Measurements from ENCODE around the gene PPM1G. TPM values are rescaled to one million over a fixed set of nuclear protein-coding genes. Genes with fewer than 3 reads are reported as not detected.
"Not testable (repeated sequence)": the region's sequence is repeated elsewhere in the genome, so short reads cannot be mapped to it uniquely, and the experiment has no call there.

The PPM1G gene
- total RNA-seq, 1 experiment from 2014 or later: 140 TPM

GRCh38 chr2:27427863-27428212, 18.4 kb upstream of the PPM1G start (continued):
- TF ChIP-seq, protein P1, sequence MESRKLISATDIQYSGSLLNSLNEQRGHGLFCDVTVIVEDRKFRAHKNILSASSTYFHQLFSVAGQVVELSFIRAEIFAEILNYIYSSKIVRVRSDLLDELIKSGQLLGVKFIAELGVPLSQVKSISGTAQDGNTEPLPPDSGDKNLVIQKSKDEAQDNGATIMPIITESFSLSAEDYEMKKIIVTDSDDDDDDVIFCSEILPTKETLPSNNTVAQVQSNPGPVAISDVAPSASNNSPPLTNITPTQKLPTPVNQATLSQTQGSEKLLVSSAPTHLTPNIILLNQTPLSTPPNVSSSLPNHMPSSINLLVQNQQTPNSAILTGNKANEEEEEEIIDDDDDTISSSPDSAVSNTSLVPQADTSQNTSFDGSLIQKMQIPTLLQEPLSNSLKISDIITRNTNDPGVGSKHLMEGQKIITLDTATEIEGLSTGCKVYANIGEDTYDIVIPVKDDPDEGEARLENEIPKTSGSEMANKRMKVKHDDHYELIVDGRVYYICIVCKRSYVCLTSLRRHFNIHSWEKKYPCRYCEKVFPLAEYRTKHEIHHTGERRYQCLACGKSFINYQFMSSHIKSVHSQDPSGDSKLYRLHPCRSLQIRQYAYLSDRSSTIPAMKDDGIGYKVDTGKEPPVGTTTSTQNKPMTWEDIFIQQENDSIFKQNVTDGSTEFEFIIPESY (IDR thresholded peaks at IDR 0.05; ENCODE audit: extremely low read depth, insufficient replicate concordance, low read length): no peak

- H3K4me3 ChIP-seq (replicated peaks in 1 of 2; ENCODE audit: low read depth in 1 of 2, low read length in 2 of 2); H2AFZ ChIP-seq (ENCODE audit: low read depth, low read length, poor library complexity, severe bottlenecking); H3K9me3 ChIP-seq (ENCODE audit: control insufficient read depth in 1 of 2, insufficient read depth in 1 of 2, low read depth in 1 of 2, low read length in 2 of 2); H3K9ac ChIP-seq (ENCODE audit: low read length); H3K27me3 ChIP-seq (ENCODE audit: insufficient read depth, low read length); H3K9me2 ChIP-seq (ENCODE audit: insufficient read depth); H4K20me1 ChIP-seq (ENCODE audit: insufficient read depth); H3K27ac ChIP-seq (ENCODE audit: low read depth, low read length); BruUV-seq (replicated peaks); RAD21 ChIA-PET (ENCODE audit: low non-redundant PET in 1 of 2, low total read pairs in 2 of 2, uncharacterized antibody in 2 of 2, unreplicated experiment in 2 of 2); H3K36me3 ChIP-seq (ENCODE audit: control insufficient read depth in 1 of 2, insufficient read depth in 2 of 2, low read length in 2 of 2); H3K4me2 ChIP-seq (ENCODE audit: low read length); POLR2A ChIA-PET; ATAC-seq; DNase-seq (ENCODE audit: low read depth, low spot score); CTCF ChIA-PET: not testable (repeated sequence)
- peaks cover 12 to 21% of the 10 kb centered on the region in 2 experiments for H3K4me1 ChIP-seq (ENCODE audit: control insufficient read depth in 1 of 2, insufficient read depth in 2 of 2, low read length in 2 of 2)
- intact Hi-C loops (cut with micrococcal nuclease): loop anchor here (10.0 kb wide), 1 partner anchor 160 kb away; the partner anchor contains the start of gene ZNF512
- peaks cover 10% of the 10 kb centered on the region for H3K79me2 ChIP-seq (ENCODE audit: insufficient read depth, low read length)
These were observed 15.6 kb upstream of the PPM1G start for GRCh38 chr2:27425039-27425438.

DNA sequence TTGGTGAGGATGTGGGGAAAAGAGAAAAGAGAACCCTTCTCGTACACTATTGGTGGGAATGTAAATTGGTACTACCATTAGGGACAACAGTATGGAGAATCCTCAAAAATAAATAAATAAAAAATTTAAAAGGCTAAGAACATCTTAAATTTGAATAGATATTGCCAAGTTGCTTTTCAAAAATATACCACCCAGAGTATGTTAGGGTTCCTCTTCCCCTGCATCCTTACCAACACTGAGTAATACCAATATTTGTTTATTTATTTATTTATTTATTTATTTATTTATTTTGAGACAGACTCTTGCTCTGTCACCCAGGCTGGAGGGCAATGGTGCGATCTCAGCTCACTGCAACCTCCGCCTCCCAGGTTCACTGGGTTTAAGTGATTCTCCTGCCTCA, 13.6 kb upstream of the PPM1G start:
- ChIA-PET RAD21 (ENCODE audit: low non-redundant PET in 1 of 2, low total read pairs in 2 of 2, uncharacterized antibody in 2 of 2, unreplicated experiment in 2 of 2) (no interaction called here), POLR2A (no interaction called here), CTCF (no interaction called here)
- no peak overlapping the region for H3K4me2 ChIP-seq (ENCODE audit: low read length)
- H3K27ac ChIP-seq (ENCODE audit: low read depth, low read length): no peak overlapping the region
- intact Hi-C loops (cut with micrococcal nuclease): loop anchor here (10.0 kb wide), 1 partner anchor 162 kb away; the partner anchor contains the start of gene ZNF512
- no peak for ATAC-seq
- H4K20me1 ChIP-seq (ENCODE audit: insufficient read depth): no peaks in the 10 kb centered on the region
- H3K9me2 ChIP-seq (ENCODE audit: insufficient read depth): no peaks in the 10 kb centered on the region
- no peak overlapping the region for H3K4me3 ChIP-seq (replicated peaks in 1 of 2; ENCODE audit: low read depth in 1 of 2, low read length in 2 of 2)
- no peaks in the 10 kb centered on the region for H3K36me3 ChIP-seq (ENCODE audit: control insufficient read depth in 1 of 2, insufficient read depth in 2 of 2, low read length in 2 of 2)
- TF ChIP-seq CEBPB (IDR thresholded peaks at IDR 0.05; ENCODE audit: low read depth): no peak
- TF ChIP-seq, protein P2, sequence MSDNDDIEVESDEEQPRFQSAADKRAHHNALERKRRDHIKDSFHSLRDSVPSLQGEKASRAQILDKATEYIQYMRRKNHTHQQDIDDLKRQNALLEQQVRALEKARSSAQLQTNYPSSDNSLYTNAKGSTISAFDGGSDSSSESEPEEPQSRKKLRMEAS (IDR thresholded peaks at IDR 0.05): no peak
- TF ChIP-seq EZH2phosphoT487 (IDR thresholded peaks at IDR 0.05; ENCODE audit: borderline replicate concordance): no peak
- no peak for TF ChIP-seq FOSL1 (IDR thresholded peaks at IDR 0.05; ENCODE audit: low read depth)
- TF ChIP-seq, protein P3, sequence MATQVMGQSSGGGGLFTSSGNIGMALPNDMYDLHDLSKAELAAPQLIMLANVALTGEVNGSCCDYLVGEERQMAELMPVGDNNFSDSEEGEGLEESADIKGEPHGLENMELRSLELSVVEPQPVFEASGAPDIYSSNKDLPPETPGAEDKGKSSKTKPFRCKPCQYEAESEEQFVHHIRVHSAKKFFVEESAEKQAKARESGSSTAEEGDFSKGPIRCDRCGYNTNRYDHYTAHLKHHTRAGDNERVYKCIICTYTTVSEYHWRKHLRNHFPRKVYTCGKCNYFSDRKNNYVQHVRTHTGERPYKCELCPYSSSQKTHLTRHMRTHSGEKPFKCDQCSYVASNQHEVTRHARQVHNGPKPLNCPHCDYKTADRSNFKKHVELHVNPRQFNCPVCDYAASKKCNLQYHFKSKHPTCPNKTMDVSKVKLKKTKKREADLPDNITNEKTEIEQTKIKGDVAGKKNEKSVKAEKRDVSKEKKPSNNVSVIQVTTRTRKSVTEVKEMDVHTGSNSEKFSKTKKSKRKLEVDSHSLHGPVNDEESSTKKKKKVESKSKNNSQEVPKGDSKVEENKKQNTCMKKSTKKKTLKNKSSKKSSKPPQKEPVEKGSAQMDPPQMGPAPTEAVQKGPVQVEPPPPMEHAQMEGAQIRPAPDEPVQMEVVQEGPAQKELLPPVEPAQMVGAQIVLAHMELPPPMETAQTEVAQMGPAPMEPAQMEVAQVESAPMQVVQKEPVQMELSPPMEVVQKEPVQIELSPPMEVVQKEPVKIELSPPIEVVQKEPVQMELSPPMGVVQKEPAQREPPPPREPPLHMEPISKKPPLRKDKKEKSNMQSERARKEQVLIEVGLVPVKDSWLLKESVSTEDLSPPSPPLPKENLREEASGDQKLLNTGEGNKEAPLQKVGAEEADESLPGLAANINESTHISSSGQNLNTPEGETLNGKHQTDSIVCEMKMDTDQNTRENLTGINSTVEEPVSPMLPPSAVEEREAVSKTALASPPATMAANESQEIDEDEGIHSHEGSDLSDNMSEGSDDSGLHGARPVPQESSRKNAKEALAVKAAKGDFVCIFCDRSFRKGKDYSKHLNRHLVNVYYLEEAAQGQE (IDR thresholded peaks at IDR 0.05; ENCODE audit: low read depth): no peak
- TF ChIP-seq, protein P1 (IDR thresholded peaks at IDR 0.05; ENCODE audit: extremely low read depth, insufficient replicate concordance, low read length): no peak
- no peak for TF ChIP-seq RAD21 (IDR thresholded peaks at IDR 0.05; ENCODE audit: low read depth)
- TF ChIP-seq JUND (IDR thresholded peaks at IDR 0.05): no peak
- H3K9me3 ChIP-seq (ENCODE audit: control insufficient read depth in 1 of 2, insufficient read depth in 1 of 2, low read depth in 1 of 2, low read length in 2 of 2): no peaks in the 10 kb centered on the region
- BruUV-seq (replicated peaks): no TSS peak
- no peaks in the 10 kb centered on the region for H3K79me2 ChIP-seq (ENCODE audit: insufficient read depth, low read length)
- DNase-seq (ENCODE audit: low read depth, low spot score): no peak
- no peak overlapping the region for H2AFZ ChIP-seq (ENCODE audit: low read depth, low read length, poor library complexity, severe bottlenecking)
- peaks cover 7 to 11% of the 10 kb centered on the region in 2 experiments; a peak in 3 of 4 replicates for H3K4me1 ChIP-seq (ENCODE audit: control insufficient read depth in 1 of 2, insufficient read depth in 2 of 2, low read length in 2 of 2)
- H3K9ac ChIP-seq (ENCODE audit: low read length): no peak overlapping the region
- no peaks in the 10 kb centered on the region for H3K27me3 ChIP-seq (ENCODE audit: insufficient read depth, low read length)

All from HCT116 (cell line).